HepG2 (cell line): ENCODE results near the gene MYBPC2. TPM values are rescaled to one million over a fixed set of nuclear protein-coding genes. Genes with fewer than 3 reads are reported as not detected.

Source experiments
- AKAP8 ChIP-seq: sonication (generic); formaldehyde crosslinking; IDR thresholded peaks from 2 replicates; pipeline ENCODE4 v1.5.1; 2020; ENCODE audit warnings: mild to moderate bottlenecking, missing genetic modification reagents
- BHLHE40 ChIP-seq: IDR thresholded peaks from 2 replicates; pipeline ENCODE4 v1.6.1; 2011; ENCODE audit warnings: low read length, improper control_type of control experiment
- CENPT ChIP-seq: sonication (generic); formaldehyde crosslinking; IDR thresholded peaks from 2 replicates; pipeline ENCODE4 v1.8.0; 2022; ENCODE audit warnings: low read depth, mild to moderate bottlenecking, moderate library complexity, missing genetic modification reagents
- EEA1 ChIP-seq: sonication (generic); formaldehyde crosslinking; IDR thresholded peaks from 2 replicates; pipeline ENCODE4 v1.5.1; 2020; ENCODE audit warnings: mild to moderate bottlenecking, missing genetic modification reagents, borderline replicate concordance
- GLI4 ChIP-seq: sonication (generic); formaldehyde crosslinking; IDR thresholded peaks from 2 replicates; pipeline ENCODE4 v1.5.1; 2020; ENCODE audit warnings: missing genetic modification reagents, mild to moderate bottlenecking, moderate library complexity, borderline replicate concordance
- HNF4G ChIP-seq, 2 experiments: sonication (generic) in 1 of 2; formaldehyde crosslinking in 1 of 2; IDR thresholded peaks; 2 replicates each; pipeline versions ENCODE4 v1.4.0 to v1.6.1; 2011 to 2020; ENCODE audit warnings: borderline replicate concordance in 2 of 2, low read depth in 2 of 2, mild to moderate bottlenecking in 2 of 2, low read length in 1 of 2, missing genetic modification reagents in 1 of 2, moderate library complexity in 1 of 2
- HNRNPK ChIP-seq: fragments of 200-400 bp; formaldehyde crosslinking; IDR thresholded peaks from 2 replicates; pipeline ENCODE4 v1.6.1; 2018; ENCODE audit warnings: low read length, low read depth, moderate library complexity, mild to moderate bottlenecking; ENCODE audit not compliant: poor library complexity, severe bottlenecking
- NFKB2 ChIP-seq: sonication (generic); formaldehyde crosslinking; IDR thresholded peaks from 2 replicates; pipeline ENCODE4 v1.4.0; 2020; ENCODE audit warnings: missing genetic modification reagents, borderline replicate concordance
- NFKBIZ ChIP-seq: IDR thresholded peaks from 2 replicates; pipeline ENCODE4 v1.6.1; 2018; ENCODE audit warnings: missing genetic modification reagents, missing compliant biosample characterization
- NFYB ChIP-seq: sonication (generic); formaldehyde crosslinking; IDR thresholded peaks from 2 replicates; pipeline ENCODE4 v1.4.0; 2020; ENCODE audit warnings: missing genetic modification reagents
- PBX3 ChIP-seq: sonication (generic); formaldehyde crosslinking; IDR thresholded peaks from 2 replicates; pipeline ENCODE4 v1.8.1; 2023; ENCODE audit warnings: missing genetic modification reagents, inconsistent platforms, borderline replicate concordance
- PLSCR1 ChIP-seq: sonication (generic); formaldehyde crosslinking; IDR thresholded peaks from 2 replicates; pipeline ENCODE4 v1.5.0; 2020; ENCODE audit warnings: missing genetic modification reagents, mild to moderate bottlenecking, borderline replicate concordance
- RXRA ChIP-seq: sonication (generic); formaldehyde crosslinking; IDR thresholded peaks from 2 replicates; pipeline ENCODE4 v1.5.1; 2020; ENCODE audit warnings: missing genetic modification reagents
- SP4 ChIP-seq: sonication (generic); formaldehyde crosslinking; IDR thresholded peaks from 2 replicates; pipeline ENCODE4 v1.8.1; 2023; ENCODE audit warnings: mild to moderate bottlenecking, missing genetic modification reagents
- TEAD3 ChIP-seq: optimal IDR thresholded peaks from 2 replicates; pipeline ENCODE3; 2016; ENCODE audit warnings: borderline replicate concordance
- THAP7 ChIP-seq: sonication (generic); formaldehyde crosslinking; IDR thresholded peaks from 2 replicates; pipeline ENCODE4 v1.8.1; 2023; ENCODE audit warnings: mild to moderate bottlenecking, missing genetic modification reagents
- ZBTB25 ChIP-seq: IDR thresholded peaks from 2 replicates; pipeline ENCODE4 v1.6.1; 2018; ENCODE audit warnings: missing genetic modification reagents
- ZBTB38 ChIP-seq: sonication (generic); formaldehyde crosslinking; IDR thresholded peaks from 2 replicates; pipeline ENCODE4 v1.5.1; 2020; ENCODE audit warnings: mild to moderate bottlenecking, missing genetic modification reagents
- ZFP1 ChIP-seq: IDR thresholded peaks from 2 replicates; pipeline ENCODE4 v1.6.1; 2016
- ZKSCAN8 ChIP-seq: IDR thresholded peaks from 2 replicates; pipeline ENCODE4 v1.6.1; 2016; ENCODE audit warnings: borderline replicate concordance, missing genetic modification reagents, missing compliant biosample characterization
- ZNF10 ChIP-seq: sonication (generic); formaldehyde crosslinking; IDR thresholded peaks from 2 replicates; pipeline ENCODE4 v1.4.0; 2020; ENCODE audit warnings: mild to moderate bottlenecking, low read depth, missing genetic modification reagents, borderline replicate concordance
- ZNF20 ChIP-seq: sonication (generic); formaldehyde crosslinking; IDR thresholded peaks from 2 replicates; pipeline ENCODE4 v1.4.0; 2020; ENCODE audit warnings: mild to moderate bottlenecking, moderate library complexity, missing genetic modification reagents
- ZNF232 ChIP-seq: sonication (generic); formaldehyde crosslinking; IDR thresholded peaks from 2 replicates; pipeline ENCODE4 v1.4.0; 2020; ENCODE audit warnings: missing genetic modification reagents, borderline replicate concordance
- ZNF292 ChIP-seq: sonication (generic); formaldehyde crosslinking; IDR thresholded peaks from 2 replicates; pipeline ENCODE4 v1.8.1; 2022; ENCODE audit warnings: mild to moderate bottlenecking, low read depth, missing genetic modification reagents, borderline replicate concordance
- ZNF335 ChIP-seq: sonication (generic); formaldehyde crosslinking; IDR thresholded peaks from 2 replicates; pipeline ENCODE4 v1.4.0; 2020; ENCODE audit warnings: missing genetic modification reagents
- ZNF549 ChIP-seq: sonication (generic); formaldehyde crosslinking; IDR thresholded peaks from 2 replicates; pipeline ENCODE4 v1.5.0; 2020; ENCODE audit warnings: missing genetic modification reagents
- ZNF580 ChIP-seq: IDR thresholded peaks from 2 replicates; pipeline ENCODE4 v1.6.1; 2016; ENCODE audit warnings: low read depth, borderline replicate concordance
- ZZZ3 ChIP-seq: sonication (generic); formaldehyde crosslinking; IDR thresholded peaks from 2 replicates; pipeline ENCODE4 v1.4.0; 2020; ENCODE audit warnings: missing genetic modification reagents, mild to moderate bottlenecking, borderline replicate concordance
- polyA plus RNA-seq, 8 experiments: library from polyadenylated mRNA; depleted of rRNA in 3 of 8; stranded (reverse) in 7 of 8; unstranded in 1 of 8; fragments of >200 nt; fragmentation: Illumina TruSeq in 4 of 8; extraction: Trizol in 4 of 8; gene quantifications; 2 replicates each; pipeline versions ENCODE4 v1.2.1 to v1.2.3, GENCODE V29; 2011 to 2016; ENCODE audit warnings: low read depth in 4 of 8, missing spikeins in 1 of 8, mixed read lengths in 1 of 8; ENCODE audit not compliant: insufficient read depth in 1 of 8
- total RNA-seq, 5 experiments: library from RNA; depleted of rRNA; stranded (reverse); fragments of >200 nt; fragmentation: Illumina TruSeq; extraction: Trizol; gene quantifications; 2 replicates each; pipeline ENCODE4 v1.2.3, GENCODE V29; 2016; ENCODE audit warnings: low read depth in 1 of 5

Gene MYBPC2
- total and polyA plus RNA-seq, 2 of the 13 experiments (the other 11 are each of a cell fraction or from before 2014, with no cell fraction given), result not detected

- TF ChIP-seq NFKBIZ, result no peak
- TF ChIP-seq ZNF549 (CRISPR knock-in tag), result no peak
- TF ChIP-seq ZNF580, result peak; percentile 19; the same call in 1 of the 2 replicates
- TF ChIP-seq HNRNPK, result peak; percentile 45
- peak; percentile 82 for TF ChIP-seq HNF4G (IDR thresholded peaks at IDR 0.05; ENCODE audit: borderline replicate concordance, low read depth, low read length)
- TF ChIP-seq HNF4G (CRISPR knock-in tag; IDR thresholded peaks at IDR 0.05; ENCODE audit: borderline replicate concordance, low read depth), result peak; percentile 77
- TF ChIP-seq ZNF335 (CRISPR knock-in tag), result no peak
- TF ChIP-seq GLI4 (CRISPR knock-in tag), result no peak
- TF ChIP-seq ZBTB25, result no peak
- TF ChIP-seq ZZZ3 (CRISPR knock-in tag), result no peak
- no peak for TF ChIP-seq BHLHE40
- TF ChIP-seq ZNF292 (CRISPR knock-in tag), result no peak
- TF ChIP-seq AKAP8 (CRISPR knock-in tag), result no peak
- TF ChIP-seq ZFP1 (CRISPR knock-in tag), result no peak
- TF ChIP-seq ZKSCAN8 (CRISPR knock-in tag), result no peak
- no peak for TF ChIP-seq TEAD3 (CRISPR knock-in tag)
- TF ChIP-seq PBX3, result no peak
- TF ChIP-seq RXRA, result peak; percentile 52; the same call in 1 of the 2 replicates
- no peak for TF ChIP-seq ZBTB38 (CRISPR knock-in tag)
- no peak for TF ChIP-seq SP4 (CRISPR knock-in tag)
- TF ChIP-seq NFKB2 (CRISPR knock-in tag), result no peak
- no peak for TF ChIP-seq PLSCR1
- no peak for TF ChIP-seq ZNF10 (CRISPR knock-in tag)
- TF ChIP-seq NFYB (CRISPR knock-in tag), result no peak
- no peak for TF ChIP-seq EEA1
- no peak for TF ChIP-seq CENPT
- TF ChIP-seq ZNF20, result no peak
- no peak for TF ChIP-seq ZNF232
- TF ChIP-seq THAP7 (CRISPR knock-in tag), result no peak
Observed at GRCh38 chr19:50513746-50514345, 81.2 kb downstream of the MYBPC2 start, which contains the start of gene ASPDH (continued).
